GM10266 (cell line): ENCODE data around the gene SPAG8.
A peak's percentile ranks its signal among the peaks of the same experiment; 100 is the strongest.

Experiments
- DNase-seq: peaks from one replicate; pipeline ENCODE4 v3.0.0; 2012; ENCODE audit errors: extremely low spot score
- CTCF ChIP-seq: IDR thresholded peaks from 2 replicates; pipeline ENCODE4 v1.5.1; 2012; ENCODE audit warnings: mild to moderate bottlenecking, low read depth; ENCODE audit not compliant: control insufficient read depth, insufficient read depth; ENCODE audit errors: missing control alignments

The SPAG8 gene

GRCh38 chr9:35829084-35829763 is 17.2 kb upstream of the SPAG8 start, which contains the start of gene TMEM8B:
Gene TMEM8B, plus strand, starts transcription at chr9:35829228. Its CDS starts 220 bp downstream, at chr9:35829448.
- DNase-seq = peak; percentile 95
- TF ChIP-seq CTCF = no peak

- DNase-seq = no peak
- no peak for TF ChIP-seq CTCF
These were observed 16.6 kb upstream of the SPAG8 start, which contains the start of gene FAM221B for GRCh38 chr9:35828716-35829083. Gene FAM221B, minus strand, starts transcription at chr9:35828732. Its CDS starts 2,571 bp downstream, at chr9:35826161.

GRCh38 chr9:35827486-35827885 is 15.4 kb upstream of the SPAG8 start:
- DNase-seq = no peak

GRCh38 chr9:35826071-35826701 is 14.1 kb upstream of the SPAG8 start:
- DNase-seq = peak; percentile 65
- TF ChIP-seq CTCF = peak; percentile 75

More at GRCh38 chr9:35827486-35827885, 15.4 kb upstream of the SPAG8 start:
- TF ChIP-seq CTCF = no peak

GRCh38 chr9:35822926-35823325 is 10.9 kb upstream of the SPAG8 start:
- TF ChIP-seq CTCF = no peak
- no peak for DNase-seq

GRCh38 chr9:35820076-35820475 is 8.0 kb upstream of the SPAG8 start:
- no peak for TF ChIP-seq CTCF
- DNase-seq = no peak

GRCh38 chr9:35818341-35818740 is 6.3 kb upstream of the SPAG8 start:
- TF ChIP-seq CTCF = no peak
- DNase-seq = no peak
